Loucy (cell line): ENCODE data around the gene SLC35B4.

Experiments used
- EZH2phosphoT487 ChIP-seq: fragments of 200-600 bp; IDR thresholded peaks from 2 replicates; pipeline ENCODE4 v1.6.1; 2018; ENCODE audit warnings: antibody characterized with exemption, mild to moderate bottlenecking, moderate library complexity, borderline replicate concordance
- TF ChIP-seq, protein P1 (sequence below): fragments of 200-600 bp; sonication (generic); conservative IDR thresholded peaks from 2 replicates; pipeline ENCODE4 v1.5.1; 2014; ENCODE audit warnings: mild to moderate bottlenecking, antibody characterized with exemption, low read length

GRCh38 chr7:134365341-134366054, 48.8 kb upstream of the SLC35B4 start:
- TF ChIP-seq, protein P1, sequence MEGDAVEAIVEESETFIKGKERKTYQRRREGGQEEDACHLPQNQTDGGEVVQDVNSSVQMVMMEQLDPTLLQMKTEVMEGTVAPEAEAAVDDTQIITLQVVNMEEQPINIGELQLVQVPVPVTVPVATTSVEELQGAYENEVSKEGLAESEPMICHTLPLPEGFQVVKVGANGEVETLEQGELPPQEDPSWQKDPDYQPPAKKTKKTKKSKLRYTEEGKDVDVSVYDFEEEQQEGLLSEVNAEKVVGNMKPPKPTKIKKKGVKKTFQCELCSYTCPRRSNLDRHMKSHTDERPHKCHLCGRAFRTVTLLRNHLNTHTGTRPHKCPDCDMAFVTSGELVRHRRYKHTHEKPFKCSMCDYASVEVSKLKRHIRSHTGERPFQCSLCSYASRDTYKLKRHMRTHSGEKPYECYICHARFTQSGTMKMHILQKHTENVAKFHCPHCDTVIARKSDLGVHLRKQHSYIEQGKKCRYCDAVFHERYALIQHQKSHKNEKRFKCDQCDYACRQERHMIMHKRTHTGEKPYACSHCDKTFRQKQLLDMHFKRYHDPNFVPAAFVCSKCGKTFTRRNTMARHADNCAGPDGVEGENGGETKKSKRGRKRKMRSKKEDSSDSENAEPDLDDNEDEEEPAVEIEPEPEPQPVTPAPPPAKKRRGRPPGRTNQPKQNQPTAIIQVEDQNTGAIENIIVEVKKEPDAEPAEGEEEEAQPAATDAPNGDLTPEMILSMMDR, result no peak
- no peak for TF ChIP-seq EZH2phosphoT487
